Posterior vena cava (tissue), 2 donors: ENCODE data around the gene CD151. TPM values are rescaled to one million over a fixed set of nuclear protein-coding genes. Genes with fewer than 3 reads are reported as not detected.

Experiments used
- DNase-seq: peaks from one replicate; pipeline ENCODE4 v3.0.0-alpha.2; 2020; ENCODE audit warnings: low spot score
- intact Hi-C, 2 donors: fragments of 100-400 bp; cut with DNase I; formaldehyde crosslinking; loops; one replicate each; pipeline versions ENCODE4 v1.14.1 to v1.14.2; 2022 to 2023
- total RNA-seq, 2 donors: library from RNA; stranded (reverse); fragmentation: NEBNext Ultra II Directional; extraction: Animal tissue kit (Norgen Biotek cat#: 25700); gene quantifications; one replicate each; pipeline ENCODE4 v1.2.1, GENCODE V29; 2021
- donor health status: DM: yes; HTN: yes; CAD: no.
- donor health status: DM: yes; HTN: yes; CAD: no.

CD151 gene
- total RNA-seq, 2 donors from 2014 or later = 473 to 490 TPM

DNA sequence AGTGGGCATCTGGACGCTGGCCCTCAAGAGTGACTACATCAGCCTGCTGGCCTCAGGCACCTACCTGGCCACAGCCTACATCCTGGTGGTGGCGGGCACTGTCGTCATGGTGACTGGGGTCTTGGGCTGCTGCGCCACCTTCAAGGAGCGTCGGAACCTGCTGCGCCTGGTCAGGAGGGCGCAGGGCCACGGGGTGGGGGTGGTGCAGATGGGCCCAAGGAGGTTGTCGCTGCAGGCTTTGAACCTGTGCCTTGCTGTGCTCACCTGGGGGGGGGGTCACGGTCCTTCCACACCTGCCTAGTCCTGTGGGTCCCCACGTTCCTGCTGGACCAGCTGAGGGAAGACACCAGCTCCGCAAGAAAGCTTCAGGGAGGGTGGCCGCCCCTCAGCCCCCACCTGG, 3.5 kb downstream of the CD151 start:
- intact Hi-C loops = no loop called here
- DNase-seq = no peak

DNA sequence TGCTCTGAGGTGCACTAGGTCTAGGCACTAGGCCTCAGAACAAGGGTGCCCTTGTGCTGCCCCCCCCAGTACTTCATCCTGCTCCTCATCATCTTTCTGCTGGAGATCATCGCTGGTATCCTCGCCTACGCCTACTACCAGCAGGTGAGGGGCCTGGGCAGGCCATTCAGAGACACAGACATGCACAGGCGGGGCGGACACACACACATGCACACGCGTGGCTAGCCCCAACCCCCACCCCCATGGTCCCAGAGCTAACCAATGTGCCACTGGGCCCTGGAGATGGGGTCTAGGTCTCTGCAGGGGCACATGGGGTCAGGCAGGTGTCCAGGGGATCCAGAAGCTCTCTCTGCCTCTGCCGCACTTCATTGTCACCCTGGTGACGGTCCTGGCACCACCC, 3.9 kb downstream of the CD151 start:
- intact Hi-C loops = no loop called here
- DNase-seq = no peak

DNA sequence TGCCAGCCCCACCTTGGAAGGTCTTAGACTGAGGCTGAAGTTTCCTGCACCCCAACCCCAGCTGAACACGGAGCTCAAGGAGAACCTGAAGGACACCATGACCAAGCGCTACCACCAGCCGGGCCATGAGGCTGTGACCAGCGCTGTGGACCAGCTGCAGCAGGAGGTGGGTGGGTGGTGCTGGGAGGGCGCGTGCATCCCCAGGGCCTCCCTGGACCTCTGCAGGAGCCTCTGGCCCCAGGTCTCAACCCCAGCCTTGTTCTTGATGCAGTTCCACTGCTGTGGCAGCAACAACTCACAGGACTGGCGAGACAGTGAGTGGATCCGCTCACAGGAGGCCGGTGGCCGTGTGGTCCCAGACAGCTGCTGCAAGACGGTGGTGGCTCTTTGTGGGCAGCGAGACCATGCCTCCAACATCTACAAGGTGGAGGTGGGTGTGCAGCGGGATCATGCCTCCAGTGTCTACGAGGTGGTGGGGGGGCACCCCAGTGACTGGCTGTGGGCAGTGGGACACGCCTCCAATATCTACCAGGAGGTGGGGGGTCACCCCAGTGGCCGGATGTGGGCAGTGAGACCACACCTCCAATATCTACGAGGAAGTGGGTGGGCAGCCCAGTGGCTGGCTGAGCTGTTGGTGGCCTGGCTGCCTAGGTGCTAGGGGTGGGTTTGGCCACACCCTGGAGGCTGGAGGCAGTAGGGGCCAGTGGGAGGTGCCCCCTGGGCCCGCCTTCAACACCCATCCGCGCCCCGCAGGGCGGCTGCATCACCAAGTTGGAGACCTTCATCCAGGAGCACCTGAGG, 4.6 kb downstream of the CD151 start:
- intact Hi-C loops = no loop called here
- no peak for DNase-seq

DNA sequence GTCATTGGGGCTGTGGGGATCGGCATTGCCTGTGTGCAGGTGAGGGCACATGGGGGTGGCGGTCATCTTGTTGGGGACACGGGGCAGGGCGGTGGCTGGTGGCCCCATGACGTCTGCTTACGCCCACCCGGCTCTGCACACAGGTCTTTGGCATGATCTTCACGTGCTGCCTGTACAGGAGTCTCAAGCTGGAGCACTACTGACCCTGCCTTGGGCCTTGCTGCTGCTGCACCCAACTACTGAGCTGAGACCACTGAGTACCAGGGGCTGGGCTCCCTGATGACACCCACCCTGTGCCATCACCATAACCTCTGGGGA, 5.2 kb downstream of the CD151 start:
- intact Hi-C loops = no loop called here
- DNase-seq = no peak

GRCh38 chr11:838441-839279, 5.9 kb downstream of the CD151 start:
- intact Hi-C loops = no loop called here
- DNase-seq = no peak

GRCh38 chr11:839280-839623, 6.5 kb downstream of the CD151 start:
- no peak for DNase-seq
- intact Hi-C loops = no loop called here

DNA sequence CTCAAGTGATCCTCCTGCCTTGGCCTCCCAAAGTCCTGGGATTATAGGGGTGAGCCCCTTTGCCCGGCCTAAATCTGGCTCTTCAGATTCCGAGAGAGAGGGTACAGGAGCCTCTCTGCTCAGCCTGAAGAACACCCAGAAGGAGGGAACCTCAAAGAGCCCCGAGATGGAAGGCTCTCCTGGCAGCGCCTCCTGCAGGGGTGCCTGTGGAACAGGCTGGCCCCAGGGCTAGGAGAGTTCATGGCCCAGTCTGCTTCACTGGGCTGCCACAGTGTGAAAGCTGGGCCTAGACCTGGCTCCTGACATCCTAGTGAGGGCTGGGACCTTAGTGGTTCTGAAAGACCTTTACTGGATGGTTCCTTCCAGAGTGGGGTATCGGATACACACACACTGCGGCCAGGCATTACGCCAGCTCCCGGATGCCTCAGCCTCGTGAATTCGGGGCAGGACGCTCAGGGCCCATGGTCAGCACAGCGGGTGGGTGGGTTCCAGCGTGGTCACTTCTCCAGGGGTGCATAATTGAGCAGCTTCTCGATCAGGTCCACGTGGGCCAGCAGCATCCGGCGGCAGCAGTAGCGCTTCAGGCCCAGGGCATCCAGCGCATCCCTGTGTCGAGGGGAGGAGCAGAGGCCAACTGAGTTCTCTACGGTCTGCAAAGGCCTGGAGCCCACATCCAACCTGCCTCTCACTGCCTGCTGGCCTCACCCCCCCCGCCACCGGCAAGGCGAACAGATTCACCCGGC, 7.3 kb downstream of the CD151 start:
- intact Hi-C loops = loop anchor here in 1 of 2 donors (5.0 kb wide), 1 partner anchor 1042 kb away; no protein-coding TSS in a partner anchor
- no peak for DNase-seq

DNA sequence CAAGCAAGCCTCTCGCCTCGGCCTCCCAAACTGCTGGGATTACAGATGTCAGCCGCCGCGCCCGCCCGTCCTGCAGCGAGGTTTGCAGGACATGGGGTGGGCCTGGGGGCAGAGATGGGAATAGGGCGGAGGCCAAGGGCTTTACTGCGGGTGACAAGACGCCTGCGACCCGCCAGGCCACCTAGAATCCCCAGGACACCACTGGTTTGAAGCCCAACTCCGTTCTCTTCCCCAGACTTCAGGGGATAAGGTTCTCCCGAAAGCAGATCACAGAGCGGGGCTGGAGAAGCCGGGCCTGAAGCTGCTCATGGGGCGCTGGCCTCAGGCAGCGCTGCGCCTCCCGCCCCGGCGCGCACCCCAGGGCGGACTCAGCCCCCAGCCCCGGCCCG, 9.2 kb downstream of the CD151 start:
- intact Hi-C loops = loop anchor here in 1 of 2 donors (5.0 kb wide), 1 partner anchor 1040 kb away; no protein-coding TSS in a partner anchor
- DNase-seq = no peak

GRCh38 chr11:842370-843002, 9.7 kb downstream of the CD151 start, which contains the start of the genes POLR2L and TSPAN4:
POLR2L (minus strand) TSS chr11:842529; CDS start chr11:842508, 21 bp downstream.
TSPAN4 (plus strand) TSS chr11:842852; CDS start chr11:850305, 7,453 bp downstream.
- peak; percentile 97 for DNase-seq
- intact Hi-C loops = loop anchor here in 1 of 2 donors (5.0 kb wide), 1 partner anchor 1040 kb away; no protein-coding TSS in a partner anchor

DNA sequence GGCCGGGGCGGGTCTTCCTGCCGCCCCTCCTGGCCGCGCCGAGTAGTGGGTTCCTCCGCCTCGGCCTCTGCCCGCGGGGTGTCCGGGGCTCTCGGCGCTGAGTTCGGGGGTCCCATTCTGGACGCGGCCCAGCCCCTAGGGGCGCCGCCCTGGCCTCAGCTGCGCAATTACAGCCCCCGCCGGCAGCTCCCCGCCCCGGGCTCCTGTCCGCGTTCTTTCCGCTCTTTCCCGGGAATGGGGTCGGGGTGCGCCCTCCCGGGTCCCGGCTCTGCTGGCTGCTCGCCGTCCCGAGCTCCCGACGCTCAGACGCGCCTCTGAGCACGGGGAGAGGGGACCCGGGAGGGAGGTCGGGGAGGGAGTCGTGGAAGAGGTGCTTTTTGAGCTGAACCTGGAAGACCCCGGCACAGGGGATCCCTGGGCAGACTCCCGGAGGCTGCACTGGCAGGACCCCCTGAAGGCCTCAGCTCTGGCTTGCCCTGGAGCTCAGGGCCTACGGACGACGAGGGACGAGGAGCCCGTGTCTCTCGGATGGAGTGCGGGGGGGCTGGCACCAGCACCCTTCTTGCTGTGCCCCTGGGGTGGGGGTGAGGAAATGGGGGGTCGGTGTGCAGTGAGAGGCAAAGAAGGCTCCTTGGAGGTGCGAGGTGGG, 10.5 kb downstream of the CD151 start:
- DNase-seq = no peak
- intact Hi-C loops = loop anchor here in 1 of 2 donors (5.0 kb wide), 1 partner anchor 1039 kb away; no protein-coding TSS in a partner anchor

DNA sequence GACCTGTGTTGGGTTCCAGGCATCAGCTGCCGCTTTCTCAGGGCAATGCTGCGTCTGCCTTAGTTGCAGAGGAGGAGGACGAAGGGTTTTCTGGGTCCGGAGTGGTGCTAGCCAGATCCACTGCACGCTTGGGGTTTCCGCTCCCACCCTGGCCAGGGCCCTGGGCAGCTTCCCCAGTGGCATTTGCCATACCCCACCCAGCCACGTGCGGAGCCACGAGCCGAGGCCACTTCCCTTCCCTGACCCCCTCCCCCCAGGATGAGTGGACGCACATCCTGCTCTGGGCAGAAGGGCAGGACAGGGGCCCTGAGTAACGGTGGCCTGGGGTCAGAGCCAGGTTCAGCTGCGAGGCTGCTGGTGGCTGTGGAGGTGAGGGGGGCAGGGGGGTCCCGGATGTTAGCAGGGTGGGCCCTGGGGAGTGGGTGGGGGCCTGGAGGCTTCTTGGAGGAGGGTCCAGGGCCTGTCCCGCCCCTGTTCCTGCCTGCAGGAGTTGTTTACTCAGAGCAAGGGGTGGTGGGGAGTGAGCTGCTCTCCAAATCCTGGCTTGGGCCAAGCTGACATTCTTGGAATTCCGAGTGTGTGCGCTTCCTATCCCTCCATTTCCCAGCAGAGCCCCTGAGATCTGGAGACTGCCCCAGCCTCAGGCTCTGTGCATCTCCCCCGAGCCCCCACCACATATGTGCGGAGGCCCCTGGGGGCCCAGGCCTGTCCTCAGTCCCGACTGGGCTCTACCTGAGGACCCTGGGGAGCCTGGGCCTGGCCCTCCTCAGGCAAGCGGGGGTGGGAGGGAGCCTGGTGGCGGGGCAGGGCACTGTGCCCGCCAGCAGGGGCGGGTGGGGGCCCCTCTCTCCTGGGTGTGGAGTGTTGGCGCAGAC, 11.3 kb downstream of the CD151 start:
- intact Hi-C loops = loop anchor here in 1 of 2 donors (5.0 kb wide), 1 partner anchor 1038 kb away; no protein-coding TSS in a partner anchor
- peak; percentile 99 for DNase-seq

DNA sequence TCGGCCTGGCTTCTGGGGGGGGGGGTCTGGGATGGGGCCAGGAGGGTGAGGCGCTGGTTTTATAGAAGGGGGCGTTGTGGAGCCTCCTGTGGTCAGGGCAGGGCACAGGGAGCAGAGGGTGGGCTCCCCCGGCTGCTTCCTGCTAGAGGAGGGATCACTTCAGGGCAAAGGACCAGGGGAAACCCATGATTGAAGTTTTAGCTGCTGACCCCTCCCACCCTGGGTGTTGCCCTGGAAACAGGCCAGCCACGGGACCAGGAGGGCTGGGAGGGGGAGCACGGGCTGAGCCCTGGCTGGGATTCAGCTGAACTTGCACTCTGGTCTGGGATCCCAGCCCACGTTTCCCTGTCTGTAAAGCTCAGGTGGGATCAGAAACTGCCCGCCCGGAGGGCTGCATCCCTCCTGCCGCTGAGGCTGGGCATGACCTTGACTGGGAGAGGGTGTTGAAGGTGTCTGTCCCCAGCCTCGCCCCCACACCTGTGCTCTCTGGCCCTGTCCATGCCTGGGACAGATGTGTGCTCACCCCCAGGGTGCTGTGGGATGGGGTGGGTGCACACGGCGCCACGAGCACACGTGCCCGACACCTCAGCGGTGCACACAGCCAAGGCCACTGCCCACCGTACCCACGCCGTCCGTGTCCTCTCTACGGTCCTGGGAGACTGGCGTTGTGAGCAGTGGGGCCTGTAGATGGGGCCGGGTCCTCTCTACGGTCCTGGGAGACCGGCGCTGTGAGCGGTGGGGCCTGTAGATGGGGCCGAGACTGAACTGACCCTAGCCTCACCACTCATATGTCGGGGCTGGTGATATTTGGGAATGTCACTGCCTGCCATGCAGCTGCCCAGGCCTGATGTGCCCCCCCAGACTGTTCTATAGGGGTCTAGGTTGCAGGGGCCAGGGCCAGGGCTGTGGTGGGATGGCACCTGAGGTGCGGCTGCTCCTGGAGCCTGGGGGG, 12.2 kb downstream of the CD151 start:
- intact Hi-C loops = loop anchor here in 1 of 2 donors (5.0 kb wide), 1 partner anchor 1037 kb away; no protein-coding TSS in a partner anchor
- peak; percentile 97 for DNase-seq

DNA sequence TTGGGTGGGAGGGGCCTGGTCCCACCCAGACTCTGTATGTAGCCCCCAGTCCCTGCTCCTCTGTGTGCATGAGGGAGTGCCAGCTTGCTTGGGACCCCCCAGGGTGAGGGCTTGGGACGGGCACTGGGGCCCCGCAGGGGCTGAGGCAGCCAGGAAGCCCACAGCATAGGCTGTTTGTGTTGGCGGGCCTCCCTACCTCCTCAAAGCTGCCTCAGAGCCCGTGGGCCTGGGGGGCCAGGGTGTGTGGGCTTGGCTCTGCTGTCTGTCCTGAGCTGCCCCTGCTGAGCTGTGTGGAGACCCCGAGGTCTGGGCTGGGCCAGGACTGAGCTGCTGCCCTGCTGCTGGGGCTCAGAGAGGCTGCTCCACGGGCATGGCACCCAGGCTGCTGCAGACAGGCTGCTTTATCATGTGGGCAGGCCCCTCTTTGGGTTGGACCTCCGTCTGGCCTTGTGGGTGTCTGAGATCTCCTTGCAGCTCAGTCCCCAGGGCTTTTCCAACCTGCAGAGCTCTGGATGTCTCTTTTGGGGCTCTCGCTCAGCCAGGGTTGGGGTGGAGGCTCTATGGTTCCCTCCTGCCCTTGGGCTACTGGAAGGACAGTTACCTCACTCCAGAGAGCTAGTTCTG, 13.2 kb downstream of the CD151 start:
- intact Hi-C loops = no loop called here
- DNase-seq = no peak

- intact Hi-C loops = no loop called here
- DNase-seq = no peak
Observed at GRCh38 chr11:846496-847098, 13.8 kb downstream of the CD151 start.

GRCh38 chr11:847876-848275, 15.1 kb downstream of the CD151 start:
- DNase-seq = no peak
- intact Hi-C loops = no loop called here
